ENCODE results near the gene POLE.

The POLE gene

DNA sequence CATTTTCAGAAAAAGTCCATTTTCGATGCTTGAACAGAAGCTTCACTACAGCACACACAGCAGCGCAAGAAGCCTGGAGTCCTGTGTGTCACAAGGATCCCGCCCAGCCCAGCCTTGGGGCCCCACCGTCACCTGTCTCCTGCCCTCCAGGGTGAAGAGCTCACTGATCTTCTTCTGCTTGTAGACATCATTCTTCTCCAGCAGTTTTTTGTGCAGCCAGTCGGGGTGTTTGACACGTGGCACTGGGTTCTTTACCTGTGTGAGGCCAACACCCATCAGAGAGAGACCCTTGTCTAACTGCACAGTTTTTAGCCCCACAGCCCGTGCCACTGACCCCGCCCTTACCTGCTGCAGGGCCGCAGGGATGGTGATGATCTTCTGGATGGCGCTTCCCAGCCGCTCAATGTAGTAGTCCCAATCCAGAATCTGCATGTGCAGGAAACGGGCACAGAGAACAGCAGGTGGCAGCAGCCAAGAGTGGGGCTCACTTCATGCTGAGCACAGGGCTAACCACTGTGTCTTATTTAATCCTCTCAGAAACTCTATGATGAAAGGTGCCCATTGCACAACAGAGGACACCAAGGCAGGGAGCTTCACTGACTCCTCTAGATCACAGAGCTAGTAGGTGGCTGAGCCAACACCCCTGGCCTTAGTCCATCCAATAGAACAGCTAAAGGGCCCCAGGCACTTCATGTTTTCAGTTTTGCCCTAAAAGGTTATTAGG is 30.0 kb downstream of the POLE start:
- H3K4me3 ChIP-seq (ENCODE audit: low read depth, low read length): no peak overlapping the region
- DNase-seq (ENCODE audit: low read depth): peak; percentile 50
- TF ChIP-seq POLR2A (IDR thresholded peaks at IDR 0.05; ENCODE audit: extremely low read depth, insufficient read length): no peak
- TF ChIP-seq, protein P1, sequence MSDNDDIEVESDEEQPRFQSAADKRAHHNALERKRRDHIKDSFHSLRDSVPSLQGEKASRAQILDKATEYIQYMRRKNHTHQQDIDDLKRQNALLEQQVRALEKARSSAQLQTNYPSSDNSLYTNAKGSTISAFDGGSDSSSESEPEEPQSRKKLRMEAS (IDR thresholded peaks at IDR 0.05; ENCODE audit: low read depth, low read length): no peak
- TF ChIP-seq MYC (IDR thresholded peaks at IDR 0.05; ENCODE audit: low read depth, low read length): no peak
- TF ChIP-seq, protein P2, sequence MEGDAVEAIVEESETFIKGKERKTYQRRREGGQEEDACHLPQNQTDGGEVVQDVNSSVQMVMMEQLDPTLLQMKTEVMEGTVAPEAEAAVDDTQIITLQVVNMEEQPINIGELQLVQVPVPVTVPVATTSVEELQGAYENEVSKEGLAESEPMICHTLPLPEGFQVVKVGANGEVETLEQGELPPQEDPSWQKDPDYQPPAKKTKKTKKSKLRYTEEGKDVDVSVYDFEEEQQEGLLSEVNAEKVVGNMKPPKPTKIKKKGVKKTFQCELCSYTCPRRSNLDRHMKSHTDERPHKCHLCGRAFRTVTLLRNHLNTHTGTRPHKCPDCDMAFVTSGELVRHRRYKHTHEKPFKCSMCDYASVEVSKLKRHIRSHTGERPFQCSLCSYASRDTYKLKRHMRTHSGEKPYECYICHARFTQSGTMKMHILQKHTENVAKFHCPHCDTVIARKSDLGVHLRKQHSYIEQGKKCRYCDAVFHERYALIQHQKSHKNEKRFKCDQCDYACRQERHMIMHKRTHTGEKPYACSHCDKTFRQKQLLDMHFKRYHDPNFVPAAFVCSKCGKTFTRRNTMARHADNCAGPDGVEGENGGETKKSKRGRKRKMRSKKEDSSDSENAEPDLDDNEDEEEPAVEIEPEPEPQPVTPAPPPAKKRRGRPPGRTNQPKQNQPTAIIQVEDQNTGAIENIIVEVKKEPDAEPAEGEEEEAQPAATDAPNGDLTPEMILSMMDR (IDR thresholded peaks at IDR 0.05; ENCODE audit: low read depth, low read length): no peak

DNA sequence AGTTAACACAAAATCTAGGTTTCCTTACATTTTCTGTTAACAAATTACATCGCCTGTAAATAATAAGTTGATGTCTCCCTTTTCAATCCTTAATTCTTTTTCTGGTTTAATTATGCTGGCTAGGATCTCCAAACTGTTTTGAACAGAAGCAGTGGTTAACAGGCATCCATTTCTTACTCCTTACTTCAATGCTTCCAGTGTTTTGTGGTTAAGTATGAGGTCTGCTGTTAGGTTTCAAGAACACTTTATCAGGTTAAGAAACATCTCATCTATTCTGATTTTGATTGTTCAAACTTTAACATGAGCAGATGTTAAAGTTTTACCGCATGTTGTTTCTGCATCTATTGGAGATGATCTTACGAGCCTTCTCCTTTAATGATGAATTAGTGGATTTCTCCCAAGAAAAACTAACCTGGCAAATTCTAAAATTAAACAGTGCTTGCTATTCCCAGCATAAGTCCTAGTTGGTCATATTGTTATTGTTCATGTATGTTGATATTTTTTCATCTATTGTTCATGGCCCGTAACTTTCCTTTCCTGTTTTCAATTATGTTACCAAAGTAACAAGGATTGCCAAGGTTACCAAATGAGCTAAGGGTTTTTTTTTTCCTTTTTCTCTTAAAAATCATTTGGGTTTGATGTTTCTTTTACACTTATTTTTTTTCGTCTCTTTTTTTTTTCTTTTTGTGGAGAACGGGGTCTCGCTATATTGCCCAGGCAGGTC is 33.4 kb downstream of the POLE start:
- no peak for DNase-seq (ENCODE audit: low read depth)
- TF ChIP-seq, protein P2 (IDR thresholded peaks at IDR 0.05; ENCODE audit: low read depth, low read length): no peak
- TF ChIP-seq MYC (IDR thresholded peaks at IDR 0.05; ENCODE audit: low read depth, low read length): no peak
- TF ChIP-seq POLR2A (IDR thresholded peaks at IDR 0.05; ENCODE audit: extremely low read depth, insufficient read length): no peak
- TF ChIP-seq, protein P1 (IDR thresholded peaks at IDR 0.05; ENCODE audit: low read depth, low read length): no peak
- no peak overlapping the region for H3K4me3 ChIP-seq (ENCODE audit: low read depth, low read length)

DNA sequence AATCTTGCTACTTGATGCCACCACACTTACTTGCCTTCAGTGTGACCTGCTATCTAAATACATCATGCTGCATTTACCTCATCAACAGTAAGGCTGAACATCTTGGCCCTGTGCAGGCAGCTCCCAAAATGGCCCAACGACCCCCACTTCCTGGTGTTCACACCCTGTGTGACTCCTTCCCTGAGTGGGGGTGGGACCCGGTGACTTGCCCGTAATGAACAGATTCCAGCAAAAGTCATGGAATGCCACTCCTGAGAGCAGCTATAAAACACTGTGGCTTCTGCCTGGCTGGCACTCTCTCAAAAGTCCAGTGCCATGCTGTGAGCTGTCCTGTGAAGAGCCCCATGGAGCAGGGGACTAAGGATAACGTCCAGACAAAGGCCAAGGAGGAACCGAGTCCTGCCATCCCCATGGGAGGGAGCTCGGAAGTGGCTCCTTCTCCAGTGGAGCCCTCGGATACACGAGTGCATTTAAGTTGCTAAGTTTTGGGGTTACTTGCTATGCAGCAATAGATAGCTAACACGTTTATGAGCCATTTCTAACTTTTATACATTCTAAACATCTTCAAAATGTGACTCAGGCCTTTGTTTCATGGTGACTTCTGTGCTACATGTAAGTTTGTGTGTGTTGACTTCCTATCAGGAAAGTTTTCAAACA is 35.6 kb downstream of the POLE start:
- TF ChIP-seq MYC (IDR thresholded peaks at IDR 0.05; ENCODE audit: low read depth, low read length): no peak
- TF ChIP-seq POLR2A (IDR thresholded peaks at IDR 0.05; ENCODE audit: extremely low read depth, insufficient read length): no peak
- TF ChIP-seq, protein P1 (IDR thresholded peaks at IDR 0.05; ENCODE audit: low read depth, low read length): no peak
- TF ChIP-seq, protein P2 (IDR thresholded peaks at IDR 0.05; ENCODE audit: low read depth, low read length): no peak
- no peak overlapping the region for H3K4me3 ChIP-seq (ENCODE audit: low read depth, low read length)
- DNase-seq (ENCODE audit: low read depth): no peak

DNA sequence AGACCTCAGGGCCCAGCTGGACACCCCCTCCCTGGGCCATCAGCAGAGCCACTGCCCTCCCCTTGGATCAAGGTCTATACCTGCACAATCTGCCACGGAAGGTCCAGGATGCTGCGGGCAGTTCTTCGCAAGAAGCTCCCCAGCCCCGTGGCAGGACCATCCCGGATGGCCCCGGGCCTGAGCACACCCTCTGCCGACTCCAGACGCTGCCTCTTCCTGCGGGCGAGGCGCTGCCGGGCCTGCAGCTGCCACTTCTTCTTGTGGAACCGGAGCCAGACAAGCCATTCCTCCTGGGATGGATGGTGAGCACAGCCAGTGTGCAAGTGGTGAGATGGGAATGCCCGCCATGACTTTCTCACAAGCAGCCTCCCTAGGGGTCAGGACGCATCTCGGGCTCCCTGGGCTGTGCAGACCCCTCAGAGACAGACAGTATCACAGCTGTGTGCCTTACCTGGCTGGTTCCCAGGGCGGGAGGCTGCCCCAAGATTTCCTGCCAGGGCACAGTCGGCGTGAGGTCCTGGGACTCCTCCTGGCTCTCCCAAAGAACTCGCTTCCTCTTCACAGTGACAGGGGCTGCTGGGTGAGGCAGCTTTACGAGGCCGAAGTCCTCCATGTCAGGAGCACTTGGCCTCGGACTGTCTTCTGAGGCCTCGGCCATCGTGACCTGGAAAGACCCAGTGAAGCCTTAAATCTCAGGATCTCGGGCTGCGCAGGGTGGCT is 37.8 kb downstream of the POLE start:
- no peak for DNase-seq (ENCODE audit: low read depth)
- TF ChIP-seq POLR2A (IDR thresholded peaks at IDR 0.05; ENCODE audit: extremely low read depth, insufficient read length) (no peak), MYC (IDR thresholded peaks at IDR 0.05; ENCODE audit: low read depth, low read length) (no peak)
- TF ChIP-seq, protein P1 (IDR thresholded peaks at IDR 0.05; ENCODE audit: low read depth, low read length): no peak
- TF ChIP-seq, protein P2 (IDR thresholded peaks at IDR 0.05; ENCODE audit: low read depth, low read length): no peak
- no peak overlapping the region for H3K4me3 ChIP-seq (ENCODE audit: low read depth, low read length)

DNA sequence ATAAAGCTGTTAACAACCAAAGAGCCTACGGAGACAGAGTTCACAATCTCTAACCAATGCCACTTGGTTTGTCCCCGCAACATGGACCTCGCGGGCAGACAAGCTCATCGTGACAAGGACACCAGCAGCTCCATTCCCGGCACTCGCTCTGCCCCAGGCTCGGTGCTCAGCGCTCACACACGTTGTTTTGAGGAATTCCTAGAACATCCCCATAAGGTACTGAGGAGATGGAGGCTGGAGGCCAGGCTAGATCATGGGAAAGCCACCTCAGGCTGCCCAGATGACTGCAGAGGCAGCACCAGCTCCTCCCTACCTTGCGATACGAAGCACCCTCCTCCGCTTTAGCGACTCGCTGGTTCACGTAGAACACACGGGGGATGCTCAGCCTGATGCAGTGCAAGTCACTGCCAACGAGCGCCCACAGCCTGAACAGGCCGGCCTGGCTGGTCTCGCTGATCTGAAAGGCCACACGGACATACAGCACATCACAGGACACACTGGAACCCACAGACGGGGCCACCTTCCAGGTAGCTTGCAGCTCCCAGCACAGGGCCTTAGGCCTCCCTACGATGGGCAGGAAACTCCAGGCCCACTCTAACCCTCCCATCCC is 38.4 kb downstream of the POLE start:
- TF ChIP-seq MYC (IDR thresholded peaks at IDR 0.05; ENCODE audit: low read depth, low read length) (no peak), POLR2A (IDR thresholded peaks at IDR 0.05; ENCODE audit: extremely low read depth, insufficient read length) (no peak)
- TF ChIP-seq, protein P2 (IDR thresholded peaks at IDR 0.05; ENCODE audit: low read depth, low read length): no peak
- TF ChIP-seq, protein P1 (IDR thresholded peaks at IDR 0.05; ENCODE audit: low read depth, low read length): no peak
- no peak overlapping the region for H3K4me3 ChIP-seq (ENCODE audit: low read depth, low read length)
- no peak for DNase-seq (ENCODE audit: low read depth)
